Measurements from ENCODE around the gene ANP32B. TPM values are rescaled to one million over a fixed set of nuclear protein-coding genes. Genes with fewer than 3 reads are reported as not detected.
"Not testable (repeated sequence)": the region's sequence is repeated elsewhere in the genome, so short reads cannot be mapped to it uniquely, and the experiment has no call there.

ANP32B gene
- polyA plus RNA-seq, 12 donors, result 116 to 230 (median 142) TPM; not detected in 1

DNA sequence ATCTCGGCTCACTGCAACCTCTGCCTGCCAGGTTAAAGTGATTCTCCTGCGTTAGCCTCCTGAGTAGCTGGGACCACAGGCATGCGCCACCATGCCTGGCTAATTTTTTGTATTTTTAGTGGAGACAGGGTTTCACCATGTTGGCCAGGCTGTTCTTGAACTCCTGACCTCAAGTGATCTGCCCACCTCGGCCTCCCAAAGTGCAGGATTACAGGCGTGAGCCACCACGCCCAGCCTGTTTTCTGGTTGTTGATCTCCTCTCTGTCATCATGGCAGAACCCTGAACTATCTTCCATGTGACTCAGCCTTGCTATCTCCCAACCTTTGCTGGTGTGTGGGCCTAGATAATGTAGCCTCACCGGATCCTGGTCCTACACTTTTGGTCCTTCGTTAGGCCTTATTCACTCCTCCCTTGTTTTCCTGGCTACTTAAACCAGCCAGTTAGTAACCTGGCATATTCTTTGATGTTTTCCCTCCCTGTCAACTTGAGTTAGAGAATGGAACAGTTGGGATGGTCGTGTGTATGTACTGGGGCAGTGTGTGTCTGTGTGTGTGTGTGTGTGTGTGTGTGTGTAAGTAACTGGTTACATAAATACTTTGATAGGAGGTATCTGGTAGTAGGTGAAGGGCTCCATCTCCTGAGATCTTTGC lies 22.3 kb upstream of the ANP32B start:
- not testable (repeated sequence) for DNase-seq

DNA sequence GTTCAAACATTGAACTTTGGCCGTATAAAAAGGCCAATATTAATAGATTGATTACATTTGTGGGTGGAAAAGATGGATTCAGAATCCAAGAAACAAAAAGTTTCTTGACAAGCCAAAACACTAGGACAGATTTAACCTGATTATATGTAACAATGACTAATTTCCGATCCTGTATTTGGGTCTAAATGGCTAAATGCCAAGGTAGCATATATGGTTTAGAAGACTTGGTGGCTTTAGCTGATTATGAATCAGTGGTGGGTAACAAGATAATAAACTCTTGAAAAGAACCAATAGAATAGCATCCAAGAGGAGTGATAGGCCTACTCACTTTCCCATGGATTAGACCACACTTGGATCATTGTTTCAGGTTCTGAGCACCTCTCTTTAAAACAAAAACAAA lies 21.8 kb upstream of the ANP32B start:
- DNase-seq, result no peak

GRCh38 chr9:97962136-97962535 lies 21.0 kb upstream of the ANP32B start:
- no peak for DNase-seq

DNA sequence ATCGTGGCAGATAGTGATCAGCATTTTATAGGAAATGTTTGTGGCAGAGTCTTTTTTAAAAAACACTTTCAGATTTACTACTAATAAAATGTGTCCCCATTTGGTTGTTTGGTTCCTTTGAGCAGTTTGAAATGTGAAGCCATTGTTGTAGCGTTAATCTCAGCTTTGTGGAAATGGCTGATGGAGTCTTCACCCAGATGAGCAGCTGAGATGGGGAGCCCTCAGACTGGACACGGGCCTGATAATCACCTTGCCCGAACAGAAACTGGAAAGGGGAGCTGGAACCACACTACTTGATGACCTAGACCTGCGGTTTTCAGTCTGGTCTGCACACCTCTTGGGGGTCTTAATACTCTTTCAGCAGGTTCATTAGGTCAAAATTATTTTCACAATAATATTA lies 20.6 kb upstream of the ANP32B start:
- DNase-seq, result no peak

DNA sequence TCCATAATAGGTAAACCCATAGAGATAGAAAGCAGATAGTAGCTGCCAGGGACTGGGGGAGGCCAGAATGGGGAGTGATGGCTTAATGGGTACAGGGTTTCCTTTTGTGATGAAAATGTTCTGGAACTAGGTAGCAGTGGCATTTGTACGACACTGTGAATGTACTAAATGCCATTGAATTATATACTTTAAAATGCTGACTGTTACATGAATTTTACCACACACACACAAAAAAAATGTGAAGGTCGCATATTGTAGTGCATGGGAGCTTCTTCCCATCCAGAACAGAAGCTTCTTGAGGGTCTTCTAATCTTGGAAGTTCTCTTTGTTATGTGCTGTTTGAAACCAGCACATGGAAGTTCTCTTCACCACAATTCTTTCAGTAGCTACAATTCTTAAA lies 19.9 kb upstream of the ANP32B start:
- DNase-seq, result no peak

GRCh38 chr9:97964901-97965300 lies 18.2 kb upstream of the ANP32B start:
- DNase-seq, result no peak

DNA sequence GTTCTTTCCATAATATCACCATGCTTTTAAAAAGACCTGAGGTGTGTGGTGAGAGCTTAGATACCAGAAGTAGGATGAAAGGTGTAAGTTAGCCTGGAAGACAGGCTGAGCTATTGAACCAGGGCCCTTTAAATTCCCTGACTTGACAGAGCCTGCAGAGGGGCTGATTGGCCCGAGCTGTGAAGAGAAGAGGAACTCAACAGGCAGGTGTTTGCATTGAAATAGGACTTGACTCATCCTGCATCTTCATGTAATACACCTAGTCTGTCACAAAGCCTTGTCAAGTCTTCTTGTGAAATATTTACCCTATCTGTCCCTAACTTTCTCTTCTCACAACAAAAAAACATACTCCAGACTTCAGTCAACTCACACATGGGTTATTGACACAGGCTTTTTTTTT lies 16.6 kb upstream of the ANP32B start:
- no peak for DNase-seq

- no peak for DNase-seq
Measured at GRCh38 chr9:97969014-97969413, 14.1 kb upstream of the ANP32B start.

DNA sequence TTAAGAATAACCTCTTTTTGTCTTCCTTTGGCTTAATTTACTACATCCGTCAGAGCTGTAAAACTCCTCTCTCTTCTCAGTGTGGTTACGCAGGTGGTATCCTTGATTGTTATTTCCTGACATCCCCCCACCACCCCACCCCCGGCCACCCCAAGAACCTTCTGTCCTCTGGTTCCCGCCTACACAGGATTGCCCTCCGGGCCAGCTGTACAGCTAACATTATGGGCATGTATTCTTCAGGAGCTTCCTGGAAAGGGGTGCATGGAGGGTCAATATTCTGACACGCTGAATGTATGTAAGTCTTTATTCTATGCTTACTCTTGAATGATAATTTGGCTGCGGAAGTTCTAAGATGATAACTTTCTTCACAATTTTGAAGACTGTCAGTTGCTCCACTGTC lies 13.0 kb upstream of the ANP32B start:
- DNase-seq, result no peak

DNA sequence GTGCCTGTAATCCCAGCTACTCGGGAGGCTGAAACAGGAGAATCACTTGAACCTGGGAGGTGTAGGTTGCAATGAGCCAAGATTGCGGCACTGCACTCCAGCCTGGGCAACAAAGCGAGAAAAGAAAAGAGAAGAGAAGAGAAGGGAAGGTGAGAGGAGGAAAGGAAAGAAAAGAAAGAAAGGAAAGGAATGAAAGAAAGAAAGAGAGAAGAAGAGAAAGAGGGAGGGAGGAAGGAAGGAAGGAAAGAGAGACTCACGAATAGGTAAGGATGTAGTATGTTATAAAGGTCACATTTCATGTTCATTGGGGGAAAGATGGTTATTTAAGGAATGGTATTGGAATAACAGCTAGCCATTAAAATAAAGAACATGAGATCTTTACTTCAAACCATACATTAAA lies 10.4 kb upstream of the ANP32B start:
- no peak for DNase-seq

DNA sequence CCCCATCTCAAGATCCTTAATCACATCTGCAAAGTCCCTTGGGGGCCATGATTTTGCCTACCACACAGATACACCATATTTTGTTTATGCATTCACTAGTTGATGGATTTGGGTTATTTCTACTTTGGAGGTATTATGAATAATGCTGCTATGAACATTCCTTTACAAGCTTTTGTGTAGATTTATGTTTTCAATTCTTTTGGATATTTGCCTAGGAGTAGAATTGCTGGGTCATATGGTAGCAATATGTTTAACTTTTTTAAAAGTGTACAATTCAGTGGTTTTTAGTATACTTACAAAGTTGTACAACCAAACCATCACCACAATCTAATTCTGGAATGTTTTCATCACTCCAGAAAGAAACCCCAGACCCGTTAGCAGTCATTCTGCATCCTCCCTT lies 7.8 kb upstream of the ANP32B start:
- DNase-seq, result no peak

- not testable (repeated sequence) for DNase-seq
Measured at GRCh38 chr9:97976633-97977032, 6.5 kb upstream of the ANP32B start.

- DNase-seq, result no peak
Measured at GRCh38 chr9:97978371-97979130, 4.6 kb upstream of the ANP32B start.

DNA sequence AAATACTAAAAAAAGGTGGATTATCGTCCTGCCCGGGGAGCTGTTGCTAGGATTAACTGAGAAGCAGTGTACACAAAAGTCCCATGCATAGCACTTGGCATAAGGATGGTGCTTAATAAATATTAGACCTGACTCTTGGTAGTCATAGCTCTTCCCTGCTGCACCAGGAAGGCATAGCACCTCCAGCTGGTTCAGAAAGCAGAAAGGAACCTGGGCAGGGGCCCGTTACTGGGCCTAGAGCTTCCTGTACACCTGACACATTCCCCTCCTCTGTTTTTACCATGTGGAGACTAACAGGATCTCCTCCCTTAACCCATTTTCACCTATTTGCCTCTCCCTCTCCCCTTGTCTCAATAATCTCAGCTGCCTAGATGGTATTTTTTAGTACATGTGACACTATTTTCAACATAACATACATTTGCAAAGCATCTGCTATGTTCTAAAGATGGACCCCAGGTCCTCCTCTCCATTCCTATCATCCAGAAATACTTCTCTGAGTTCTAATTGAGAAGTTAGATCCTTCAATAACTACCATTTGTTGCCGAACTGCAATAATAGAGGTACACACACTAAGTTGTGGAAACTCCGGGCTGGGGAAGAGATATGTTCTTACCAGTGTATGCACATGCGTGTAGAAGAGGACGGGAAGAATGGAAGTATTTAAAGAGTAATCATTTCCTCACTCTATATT lies 3.2 kb upstream of the ANP32B start:
- DNase-seq, result no peak

GRCh38 chr9:97980479-97980803 lies 2.7 kb upstream of the ANP32B start:
- DNase-seq, result peak; percentile 20

GRCh38 chr9:97980918-97981845 lies 2.0 kb upstream of the ANP32B start:
- no peak for DNase-seq

DNA sequence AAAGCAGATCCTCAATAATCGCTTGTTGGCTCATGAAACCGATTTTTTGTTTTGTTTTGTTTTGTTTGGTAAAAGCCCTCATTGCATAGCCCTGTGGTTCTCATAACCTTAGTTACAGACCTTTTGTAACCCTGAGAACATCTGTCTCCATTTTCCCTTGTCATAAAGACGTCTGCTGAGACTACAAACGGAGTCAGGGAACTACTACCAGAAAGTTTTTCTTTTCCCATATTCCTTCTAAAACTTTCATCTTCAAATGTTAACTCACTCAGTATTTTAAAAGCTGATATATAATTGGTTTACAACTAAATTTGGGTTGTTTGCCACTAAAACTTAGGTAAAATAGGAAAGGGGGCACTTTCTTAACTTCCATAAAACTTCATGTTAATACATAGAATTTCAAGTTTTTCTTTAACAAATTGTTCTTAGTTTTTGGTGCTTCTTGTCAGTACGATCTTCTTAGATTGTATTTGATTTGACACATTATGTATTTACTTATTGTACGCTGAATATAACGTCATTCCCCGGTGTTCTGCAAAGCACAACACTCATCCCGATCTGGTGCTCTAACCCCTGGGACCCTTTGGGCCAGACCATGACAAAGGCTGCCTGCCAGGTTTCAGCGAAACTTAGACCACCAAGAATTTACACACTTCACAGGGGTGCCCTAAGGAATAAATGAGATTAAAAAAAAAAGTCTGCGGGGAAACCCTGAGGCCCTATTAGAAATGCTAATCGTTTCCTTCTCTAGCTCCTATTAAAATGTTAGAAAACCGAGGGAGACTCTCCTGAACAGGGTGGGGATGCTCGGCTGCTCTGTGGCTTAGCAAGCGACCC lies 1.1 kb upstream of the ANP32B start:
- DNase-seq, result no peak

DNA sequence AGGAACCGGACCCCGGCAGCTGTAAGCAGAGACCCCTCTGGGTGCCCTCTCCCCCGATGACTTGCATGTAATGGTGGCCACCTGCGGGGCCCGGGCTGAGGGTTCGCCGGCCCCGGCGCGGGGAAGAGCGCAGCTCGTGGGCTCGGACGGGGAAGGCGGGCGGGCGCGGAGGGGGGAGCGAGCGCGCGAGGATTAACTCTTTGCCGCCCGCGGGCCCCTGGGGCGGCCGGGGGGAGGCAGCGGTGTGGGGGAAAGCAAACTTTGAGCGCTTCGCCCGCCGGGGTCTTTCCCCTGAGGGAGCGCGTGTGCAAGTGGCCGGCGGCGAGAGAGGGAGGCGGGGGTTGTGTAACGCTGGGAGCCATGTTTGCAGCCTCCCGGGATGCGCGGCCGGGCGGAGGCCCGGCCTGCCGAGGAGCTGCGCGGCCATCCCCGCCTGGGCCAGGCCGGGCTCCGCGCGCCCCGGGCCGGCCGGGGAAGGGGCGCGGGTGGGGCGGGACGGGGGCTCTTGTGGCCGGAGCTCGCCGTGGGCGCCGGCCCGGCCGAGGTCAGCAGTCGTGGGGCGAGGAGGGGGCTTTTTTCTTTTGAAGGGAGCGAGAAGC lies 547 bp downstream of the ANP32B start:
- peak; percentile 78 for DNase-seq

GRCh38 chr9:97984188-97985057 lies 1.3 kb downstream of the ANP32B start:
- DNase-seq, result peak; percentile 76
